ENCODE data around the gene CHPT1. TPM values are rescaled to one million over a fixed set of nuclear protein-coding genes. Genes with fewer than 3 reads are reported as not detected.
"Not testable (repeated sequence)": the region's sequence is repeated elsewhere in the genome, so short reads cannot be mapped to it uniquely, and the experiment has no call there.

Gene CHPT1
- total and polyA plus RNA-seq, 9 of the 15 experiments (the other 6 are each of a cell fraction or from before 2014, with no cell fraction given) = 15.3 to 210 (median 91.9) TPM

- Histone ChIP-seq H2AFZ (ENCODE audit: low read depth, low read length) (no peak overlapping the region), H3K79me2 (ENCODE audit: control insufficient read depth, insufficient read depth, low read length) (no peaks in the 10 kb centered on the region), H3K4me2 (ENCODE audit: insufficient read depth, low read length) (no peak overlapping the region), H3K27me3 (ENCODE audit: control insufficient read depth in 2 of 2, insufficient read depth in 2 of 2, low read length in 2 of 2) (no peaks in the 10 kb centered on the region), H3K4me1 (replicated peaks in 1 of 2; ENCODE audit: control insufficient read depth in 2 of 2, insufficient read depth in 2 of 2, low read length in 2 of 2) (no peaks in the 10 kb centered on the region), H3K9me1 (ENCODE audit: control insufficient read depth, insufficient read depth, low read length) (no peaks in the 10 kb centered on the region), H3K36me3 (ENCODE audit: control insufficient read depth, insufficient read depth, low read length) (peaks cover 81% of the 10 kb centered on the region), H4K20me1 (replicated peaks; ENCODE audit: control insufficient read depth, insufficient read depth, low read length) (no peaks in the 10 kb centered on the region), H3K9ac (ENCODE audit: insufficient read depth in 1 of 2, low read depth in 2 of 2, low read length in 2 of 2) (no peak overlapping the region), H3K9me3 (replicated peaks; ENCODE audit: control insufficient read depth, insufficient read depth, low read depth, low read length) (no peaks in the 10 kb centered on the region), H3K27ac (ENCODE audit: extremely low read depth, low read depth, low read length) (no peak overlapping the region), H3K4me3 (no peak overlapping the region)
- no TSS peak for BruUV-seq (replicated peaks)
- ATAC-seq (no peak), FAIRE-seq (no peak), DNase-seq (ENCODE audit: extremely low read depth in 1 of 4, low spot score in 3 of 4) (no peak)
- TF ChIP-seq ZKSCAN8 (CRISPR knock-in tag; IDR thresholded peaks at IDR 0.05) = no peak
- TF ChIP-seq STAT6 (CRISPR knock-in tag; IDR thresholded peaks at IDR 0.05) = no peak
- no peak for TF ChIP-seq SMAD1 (IDR thresholded peaks at IDR 0.05; ENCODE audit: low read depth, low read length, partially characterized antibody)
- TF ChIP-seq LEF1 (IDR thresholded peaks at IDR 0.05) = no peak
- no peak for TF ChIP-seq U2AF2 (optimal IDR thresholded peaks at IDR 0.05; ENCODE audit: low read depth, low read length)
- TF ChIP-seq POU5F1 (IDR thresholded peaks at IDR 0.05; ENCODE audit: borderline replicate concordance, low read depth, low read length, partially characterized antibody) = no peak
- TF ChIP-seq FIP1L1 (IDR thresholded peaks at IDR 0.05; ENCODE audit: low read depth, low read length, poor library complexity, severe bottlenecking) = no peak
- TF ChIP-seq ZNF23 (CRISPR knock-in tag; IDR thresholded peaks at IDR 0.05) = no peak
- TF ChIP-seq RFX1 (IDR thresholded peaks at IDR 0.05) = no peak
- TF ChIP-seq ZBTB1 (CRISPR knock-in tag; IDR thresholded peaks at IDR 0.05; ENCODE audit: borderline replicate concordance, low read depth) = no peak
- no peak for TF ChIP-seq ERF (CRISPR knock-in tag; IDR thresholded peaks at IDR 0.05)
- in situ Hi-C loops (cut with MboI) (no loop called here), intact Hi-C loops (cut with micrococcal nuclease) (no loop called here)
- ChIA-PET CTCF (ENCODE audit: low intra/inter-chr PET ratio) (no interaction called here), POLR2A (interaction anchor here (1.1 kb wide), 1 partner anchor 14 kb away, joined by 3 read pairs; no protein-coding TSS in a partner anchor)
- WGBS (ENCODE audit: insufficient coverage, low coverage, missing lambda C conversion rate) = 97% methylated on average over 2 of the region's 2 CpGs
Observed at GRCh38 chr12:101733166-101733565, 35.7 kb downstream of the CHPT1 start.

- FAIRE-seq = not testable (repeated sequence)
- CTCF ChIA-PET (ENCODE audit: low intra/inter-chr PET ratio) = interaction anchor here (0.6 kb wide), 1 partner anchor 112 kb away, joined by 3 read pairs; no protein-coding TSS in a partner anchor
Observed at GRCh38 chr12:101734482-101734881, 37.0 kb downstream of the CHPT1 start.

More at GRCh38 chr12:101734482-101734881, 37.0 kb downstream of the CHPT1 start:
- DNase-seq (ENCODE audit: extremely low read depth in 1 of 4, low spot score in 3 of 4); H3K4me2 ChIP-seq (ENCODE audit: insufficient read depth, low read length); POLR2A ChIA-PET; H3K9ac ChIP-seq (ENCODE audit: insufficient read depth in 1 of 2, low read depth in 2 of 2, low read length in 2 of 2); H3K9me1 ChIP-seq (ENCODE audit: control insufficient read depth, insufficient read depth, low read length); H3K4me1 ChIP-seq (replicated peaks in 1 of 2; ENCODE audit: control insufficient read depth in 2 of 2, insufficient read depth in 2 of 2, low read length in 2 of 2); H3K27ac ChIP-seq (ENCODE audit: extremely low read depth, low read depth, low read length); intact Hi-C loops (cut with micrococcal nuclease); ATAC-seq; in situ Hi-C loops (cut with MboI); H3K27me3 ChIP-seq (ENCODE audit: control insufficient read depth in 2 of 2, insufficient read depth in 2 of 2, low read length in 2 of 2); H2AFZ ChIP-seq (ENCODE audit: low read depth, low read length); BruUV-seq (replicated peaks); H3K9me3 ChIP-seq (replicated peaks; ENCODE audit: control insufficient read depth, insufficient read depth, low read depth, low read length); H3K79me2 ChIP-seq (ENCODE audit: control insufficient read depth, insufficient read depth, low read length); H3K4me3 ChIP-seq; H4K20me1 ChIP-seq (replicated peaks; ENCODE audit: control insufficient read depth, insufficient read depth, low read length): not testable (repeated sequence)
- WGBS (ENCODE audit: insufficient coverage, low coverage, missing lambda C conversion rate) = 95% methylated on average over 5 of the region's 5 CpGs
- H3K36me3 ChIP-seq (ENCODE audit: control insufficient read depth, insufficient read depth, low read length) = peaks cover 77% of the 10 kb centered on the region

All from K562 (cell line).